PC-9 (cell line): ENCODE measurements around the gene FIZ1.

ENCODE experiments used
- CTCF ChIP-seq: fragments of 200-600 bp; sonication (generic); conservative IDR thresholded peaks from 2 replicates; pipeline ENCODE4 v1.6.1; 2017; ENCODE audit warnings: mixed run types, antibody characterized with exemption, mild to moderate bottlenecking, moderate library complexity
- EZH2 ChIP-seq: fragments of 200-600 bp; sonication (generic); IDR thresholded peaks from 2 replicates; pipeline ENCODE4 v1.8.0; 2017; ENCODE audit warnings: antibody characterized with exemption, low read depth

- TF ChIP-seq CTCF (no peak), EZH2 (no peak)
These were observed 42.3 kb upstream of the FIZ1 start for GRCh38 chr19:55641426-55642152.
